ENCODE measurements around the gene ZXDC. TPM values are rescaled to one million over a fixed set of nuclear protein-coding genes. Genes with fewer than 3 reads are reported as not detected.

Gene ZXDC
- total RNA-seq, 3 donors from 2014 or later = 37.6 to 42.4 (median 39.0) TPM

GRCh38 chr3:126517986-126518778, 42.5 kb upstream of the ZXDC start:
- H3K27ac ChIP-seq = no peak overlapping the region
- no peaks in the 10 kb centered on the region for H3K36me3 ChIP-seq
- DNase-seq (ENCODE audit: low spot score in 2 of 2) = no peak
- intact Hi-C loops (cut with DNase I; ENCODE audit: low total_unique reads) = loop anchor here (5.0 kb wide), 1 partner anchor 1399 kb away; the partner anchor contains the start of gene KBTBD12
- H3K27me3 ChIP-seq = peaks cover 0 to 4% of the 10 kb centered on the region in 2 donors
- no peak overlapping the region for H3K4me3 ChIP-seq
- H3K4me1 ChIP-seq = no peaks in the 10 kb centered on the region
- H3K9me3 ChIP-seq = no peaks in the 10 kb centered on the region
- TF ChIP-seq POLR2A (IDR thresholded peaks at IDR 0.05) (no peak), POLR2AphosphoS5 (IDR thresholded peaks at IDR 0.05) (no peak)
- TF ChIP-seq, protein P1, sequence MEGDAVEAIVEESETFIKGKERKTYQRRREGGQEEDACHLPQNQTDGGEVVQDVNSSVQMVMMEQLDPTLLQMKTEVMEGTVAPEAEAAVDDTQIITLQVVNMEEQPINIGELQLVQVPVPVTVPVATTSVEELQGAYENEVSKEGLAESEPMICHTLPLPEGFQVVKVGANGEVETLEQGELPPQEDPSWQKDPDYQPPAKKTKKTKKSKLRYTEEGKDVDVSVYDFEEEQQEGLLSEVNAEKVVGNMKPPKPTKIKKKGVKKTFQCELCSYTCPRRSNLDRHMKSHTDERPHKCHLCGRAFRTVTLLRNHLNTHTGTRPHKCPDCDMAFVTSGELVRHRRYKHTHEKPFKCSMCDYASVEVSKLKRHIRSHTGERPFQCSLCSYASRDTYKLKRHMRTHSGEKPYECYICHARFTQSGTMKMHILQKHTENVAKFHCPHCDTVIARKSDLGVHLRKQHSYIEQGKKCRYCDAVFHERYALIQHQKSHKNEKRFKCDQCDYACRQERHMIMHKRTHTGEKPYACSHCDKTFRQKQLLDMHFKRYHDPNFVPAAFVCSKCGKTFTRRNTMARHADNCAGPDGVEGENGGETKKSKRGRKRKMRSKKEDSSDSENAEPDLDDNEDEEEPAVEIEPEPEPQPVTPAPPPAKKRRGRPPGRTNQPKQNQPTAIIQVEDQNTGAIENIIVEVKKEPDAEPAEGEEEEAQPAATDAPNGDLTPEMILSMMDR (IDR thresholded peaks at IDR 0.05) = no peak

DNA sequence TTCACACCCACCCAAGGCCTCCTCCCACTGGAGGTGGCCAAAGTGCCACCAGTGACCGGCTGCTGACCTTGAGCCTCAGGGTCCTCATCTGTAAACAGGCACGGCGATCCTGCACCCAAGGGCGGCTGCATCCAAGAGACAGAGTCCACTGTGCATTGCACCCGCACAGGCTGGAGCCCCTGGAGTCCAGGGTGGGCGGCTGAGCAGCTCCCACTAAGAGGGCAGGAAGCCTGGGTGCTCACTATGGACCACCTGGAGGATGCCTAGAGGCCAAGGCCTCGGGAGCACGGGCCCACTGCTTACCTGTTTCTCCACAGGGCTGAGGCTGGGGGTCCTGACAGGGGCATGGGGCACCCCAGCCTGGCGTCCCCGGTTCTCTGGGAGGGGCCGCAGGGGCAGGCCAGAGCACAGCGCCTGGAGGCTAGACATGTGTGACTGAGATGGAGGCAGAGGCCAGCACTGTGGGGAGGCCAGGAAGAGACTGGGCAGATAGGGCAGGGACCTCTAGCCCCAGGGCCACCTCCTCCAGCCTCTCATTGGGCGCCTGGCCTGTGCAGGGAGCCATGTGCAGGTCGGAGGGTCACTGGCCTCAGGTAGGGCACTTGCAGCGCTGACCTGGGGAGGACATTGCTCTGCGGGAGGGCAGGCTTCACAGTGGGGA, 41.7 kb upstream of the ZXDC start, which contains the start of gene UROC1:
Gene UROC1, minus strand, starts transcription at position 483 of the 661 bp plus-strand sequence. Its CDS starts 54 bp downstream, at position 429.
- Histone ChIP-seq H3K4me1 (no peaks in the 10 kb centered on the region), H3K36me3 (no peaks in the 10 kb centered on the region), H3K9me3 (no peaks in the 10 kb centered on the region), H3K27ac (no peak within 1 kb of the TSS), H3K4me3 (no peak within 1 kb of the TSS), H3K27me3 (no peaks in the 10 kb centered on the region)
- DNase-seq (ENCODE audit: low spot score in 2 of 2) = no peak
- intact Hi-C loops (cut with DNase I; ENCODE audit: low total_unique reads) = loop anchor here (5.0 kb wide), 1 partner anchor 1400 kb away; the partner anchor contains the start of gene KBTBD12
- TF ChIP-seq POLR2A (IDR thresholded peaks at IDR 0.05) (no peak), POLR2AphosphoS5 (IDR thresholded peaks at IDR 0.05) (no peak)
- TF ChIP-seq, protein P1 (IDR thresholded peaks at IDR 0.05) = no peak

DNA sequence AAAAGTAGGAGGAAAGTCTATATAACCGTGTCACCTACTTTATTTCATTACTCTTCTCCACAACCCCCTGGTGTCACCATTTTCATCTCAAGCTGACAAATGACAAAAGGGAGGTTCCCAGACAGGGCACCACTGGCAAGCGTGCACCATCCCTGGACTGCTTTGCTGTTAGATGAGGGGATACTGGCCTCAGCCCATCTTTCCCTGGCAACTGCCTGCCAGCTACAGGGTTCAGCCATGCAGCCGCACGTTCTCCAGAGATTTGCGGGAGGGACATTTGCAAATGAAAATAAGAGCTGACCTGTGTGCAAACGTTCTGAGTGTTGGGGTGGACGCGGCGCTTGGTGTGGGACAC, 41.2 kb upstream of the ZXDC start:
- intact Hi-C loops (cut with DNase I; ENCODE audit: low total_unique reads) = loop anchor here (5.0 kb wide), 1 partner anchor 1400 kb away; the partner anchor contains the start of gene KBTBD12
- TF ChIP-seq POLR2AphosphoS5 (IDR thresholded peaks at IDR 0.05) = no peak
- TF ChIP-seq, protein P1 (IDR thresholded peaks at IDR 0.05) = no peak
- no peak for TF ChIP-seq POLR2A (IDR thresholded peaks at IDR 0.05)
- no peak for DNase-seq (ENCODE audit: low spot score in 2 of 2)

DNA sequence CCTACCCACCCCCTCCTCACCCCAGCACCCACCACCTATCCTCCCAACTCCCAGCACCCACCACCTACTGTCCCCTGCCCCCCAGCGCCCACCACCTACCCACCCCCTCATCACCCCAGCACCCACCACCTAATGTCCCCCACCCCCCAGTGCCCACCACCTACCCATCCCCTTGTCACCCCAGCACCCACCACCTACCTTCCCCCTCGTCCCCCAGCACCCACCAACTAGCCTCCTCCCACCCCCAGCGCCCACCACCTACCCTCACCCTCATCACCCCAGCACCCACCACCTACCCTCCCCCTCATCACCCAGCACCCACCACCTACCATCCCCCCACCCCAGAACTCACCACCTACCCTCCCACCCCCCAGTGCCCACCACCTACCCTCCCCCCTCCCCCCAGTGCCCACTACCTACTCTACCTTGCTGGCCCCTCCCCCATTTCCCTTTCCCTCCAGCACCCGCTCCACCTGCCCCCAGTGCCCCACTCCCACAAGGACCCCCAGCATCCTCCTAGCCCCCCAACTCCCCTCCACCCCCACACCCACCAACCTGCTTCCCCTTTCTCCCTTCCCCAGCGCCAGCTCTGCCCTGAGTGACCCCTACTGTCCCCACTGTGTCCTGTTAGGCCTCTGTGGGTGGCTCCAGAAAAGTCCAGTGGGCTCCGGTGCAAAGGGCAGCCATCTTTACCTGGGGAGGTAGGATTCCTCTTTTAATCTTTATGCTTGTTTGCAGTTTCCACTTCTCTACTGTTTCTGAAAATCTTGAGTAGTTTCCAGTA, 40.7 kb upstream of the ZXDC start:
- Histone ChIP-seq H3K9me3 (no peaks in the 10 kb centered on the region), H3K27ac (no peak overlapping the region), H3K36me3 (no peaks in the 10 kb centered on the region), H3K4me3 (no peak overlapping the region), H3K4me1 (no peaks in the 10 kb centered on the region), H3K27me3 (no peaks in the 10 kb centered on the region)
- no peak for DNase-seq (ENCODE audit: low spot score in 2 of 2)
- intact Hi-C loops (cut with DNase I; ENCODE audit: low total_unique reads) = loop anchor here (5.0 kb wide), 1 partner anchor 1401 kb away; the partner anchor contains the start of gene KBTBD12
- TF ChIP-seq POLR2A (IDR thresholded peaks at IDR 0.05) (no peak), POLR2AphosphoS5 (IDR thresholded peaks at IDR 0.05) (no peak)
- TF ChIP-seq, protein P1 (IDR thresholded peaks at IDR 0.05) = no peak

More for the DNA sequence above, 41.2 kb upstream of the ZXDC start:
- Histone ChIP-seq H3K27ac (no peak overlapping the region), H3K27me3 (no peaks in the 10 kb centered on the region), H3K36me3 (no peaks in the 10 kb centered on the region), H3K4me3 (no peak overlapping the region), H3K4me1 (no peaks in the 10 kb centered on the region), H3K9me3 (no peaks in the 10 kb centered on the region)
